Neural crest cell (in vitro differentiated cells): Measurements from ENCODE around the gene CPT1C. TPM values are rescaled to one million over a fixed set of nuclear protein-coding genes. Genes with fewer than 3 reads are reported as not detected.

Experiments used
- DNase-seq: peaks from one replicate; pipeline ENCODE4 v3.0.0; 2021; ENCODE audit warnings: low read depth, mixed read lengths, low spot score
- H3K27ac Mint-ChIP-seq: one replicate; pipeline ENCODE4 v1.8.0; 2021; ENCODE audit warnings: mild to moderate bottlenecking, mixed read lengths; ENCODE audit not compliant: unreplicated experiment
- H3K27me3 Mint-ChIP-seq: 2 replicates; pipeline ENCODE4 v1.8.0; 2021; ENCODE audit warnings: low read depth, mild to moderate bottlenecking, mixed read lengths
- H3K36me3 Mint-ChIP-seq: 2 replicates; pipeline ENCODE4 v1.8.0; 2021; ENCODE audit warnings: low read depth, mild to moderate bottlenecking, mixed read lengths
- H3K4me1 Mint-ChIP-seq: 2 replicates; pipeline ENCODE4 v1.8.0; 2021; ENCODE audit warnings: mixed read lengths
- H3K4me3 Mint-ChIP-seq: one replicate; pipeline ENCODE4 v1.8.0; 2021; ENCODE audit warnings: mild to moderate bottlenecking, mixed read lengths
- H3K9me3 Mint-ChIP-seq: 2 replicates; pipeline ENCODE4 v1.8.0; 2021; ENCODE audit warnings: mixed read lengths
- CTCF ChIP-seq: fragments of 200-600 bp; sonication (generic); conservative IDR thresholded peaks from 2 replicates; pipeline ENCODE4 v1.5.0; 2021; ENCODE audit warnings: antibody characterized with exemption, mild to moderate bottlenecking
- total RNA-seq: library from RNA; stranded (reverse); gene quantifications from 2 replicates; pipeline ENCODE4 v1.2.1, GENCODE V29; 2021

Gene CPT1C
- total RNA-seq, 1 donor from 2014 or later: 87.7 TPM

- Mint-ChIP-seq H3K4me3 (no peak overlapping the region), H3K27me3 (no peaks in the 10 kb centered on the region), H3K36me3 (peaks cover 10% of the 10 kb centered on the region), H3K9me3 (no peaks in the 10 kb centered on the region), H3K4me1 (no peaks in the 10 kb centered on the region), H3K27ac (no peak overlapping the region)
- no peak for DNase-seq
- no peak for TF ChIP-seq CTCF
These were observed 32.8 kb upstream of the CPT1C start for GRCh38 chr19:49658139-49658517.

GRCh38 chr19:49658566-49659442 is 32.1 kb upstream of the CPT1C start:
- no peaks in the 10 kb centered on the region for H3K9me3 Mint-ChIP-seq
- H3K4me1 Mint-ChIP-seq: peaks cover under 1% of the 10 kb centered on the region
- H3K27ac Mint-ChIP-seq: no peak overlapping the region
- DNase-seq: no peak
- H3K27me3 Mint-ChIP-seq: no peaks in the 10 kb centered on the region
- H3K4me3 Mint-ChIP-seq: no peak overlapping the region
- peaks cover 10% of the 10 kb centered on the region for H3K36me3 Mint-ChIP-seq
- no peak for TF ChIP-seq CTCF

GRCh38 chr19:49660338-49660961 is 30.5 kb upstream of the CPT1C start:
- H3K27ac Mint-ChIP-seq: no peak overlapping the region
- H3K4me1 Mint-ChIP-seq: peaks cover 17% of the 10 kb centered on the region
- TF ChIP-seq CTCF: no peak
- H3K9me3 Mint-ChIP-seq: no peaks in the 10 kb centered on the region
- DNase-seq: no peak
- peak overlapping the region; percentile 61 for H3K4me3 Mint-ChIP-seq
- H3K27me3 Mint-ChIP-seq: peaks cover 6% of the 10 kb centered on the region
- peaks cover 12% of the 10 kb centered on the region for H3K36me3 Mint-ChIP-seq

- Mint-ChIP-seq H3K27ac (no peak overlapping the region), H3K9me3 (no peaks in the 10 kb centered on the region), H3K4me3 (peak overlapping the region; percentile 23), H3K27me3 (peaks cover 10% of the 10 kb centered on the region), H3K4me1 (peaks cover 31% of the 10 kb centered on the region), H3K36me3 (peaks cover 9% of the 10 kb centered on the region)
- no peak for DNase-seq
- no peak for TF ChIP-seq CTCF
These were observed 28.9 kb upstream of the CPT1C start for GRCh38 chr19:49662011-49662410.

- Mint-ChIP-seq H3K4me1 (peaks cover 37% of the 10 kb centered on the region), H3K4me3 (peak overlapping the region; percentile 64), H3K27ac (no peak overlapping the region), H3K36me3 (peaks cover 9% of the 10 kb centered on the region), H3K27me3 (peaks cover 10% of the 10 kb centered on the region), H3K9me3 (no peaks in the 10 kb centered on the region)
- no peak for DNase-seq
- no peak for TF ChIP-seq CTCF
These were observed 27.7 kb upstream of the CPT1C start for GRCh38 chr19:49663224-49663623.
